ENCODE data around the gene NANP. TPM values are rescaled to one million over a fixed set of nuclear protein-coding genes. Genes with fewer than 3 reads are reported as not detected.

Gene NANP
- total RNA-seq: 7.0 and 8.9 TPM in 2 replicates

GRCh38 chr20:25623736-25624499 is at the start of gene NANP:
NANP (minus strand) TSS chr20:25624014; CDS start chr20:25623948, 66 bp downstream.

GRCh38 chr20:25584905-25585704 is 38.7 kb downstream of the NANP start, which contains the start of gene NINL:
NINL (minus strand) TSS chr20:25585531; CDS start chr20:25526587, 58,944 bp downstream.

Other genes starting within 250 kb of the NANP start
- 50.9 and 52.4 TPM in 2 replicates for gene ABHD12, start 233.2 kb downstream of the NANP start, total RNA-seq
- 2.3 and 4.5 TPM in 2 replicates for gene GINS1, start 216.3 kb downstream of the NANP start, total RNA-seq
- 5.4 and 5.7 TPM in 2 replicates for gene NINL, start 38.5 kb downstream of the NANP start, total RNA-seq
- gene ZNF337, start 72.8 kb upstream of the NANP start, total RNA-seq: 22.0 and 25.9 TPM in 2 replicates

Data from smooth muscle cell of the pulmonary artery (primary cell).